ENCODE results near the gene CORIN. TPM values are rescaled to one million over a fixed set of nuclear protein-coding genes. Genes with fewer than 3 reads are reported as not detected.
A peak's percentile ranks its signal among the peaks of the same experiment; 100 is the strongest.
"Not testable (repeated sequence)": the region's sequence is repeated elsewhere in the genome, so short reads cannot be mapped to it uniquely, and the experiment has no call there.

The CORIN gene
- polyA plus RNA-seq, 1 donor from 2014 or later = not detected

DNA sequence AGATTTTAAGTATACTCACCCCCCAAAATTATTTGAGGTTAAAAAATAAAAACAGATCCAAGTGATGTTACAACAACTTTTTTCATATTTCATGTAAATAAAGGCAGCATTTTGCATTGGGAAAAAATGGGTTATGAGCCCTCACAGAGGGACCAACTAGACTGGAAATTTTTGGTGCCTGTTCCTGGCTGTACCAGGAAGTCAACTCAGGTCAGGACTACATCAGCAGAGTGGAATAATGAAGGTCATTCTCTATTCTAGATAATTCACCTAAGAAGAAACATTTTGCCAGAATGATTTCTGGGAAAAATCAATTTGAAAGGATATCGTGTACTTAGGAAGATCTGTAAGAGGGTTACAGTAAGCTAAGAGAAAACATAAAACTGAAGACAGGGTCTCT, 66.8 kb downstream of the CORIN start:
- Mint-ChIP-seq H3K36me3 (no peaks in the 10 kb centered on the region), H3K9me3 (peaks cover 2 to 7% (median 4%) of the 10 kb centered on the region in 3 donors), H3K27me3 (peaks cover 8% of the 10 kb centered on the region), H3K27ac (no peak overlapping the region), H3K4me1 (no peaks in the 10 kb centered on the region), H3K4me3 (no peak overlapping the region)

DNA sequence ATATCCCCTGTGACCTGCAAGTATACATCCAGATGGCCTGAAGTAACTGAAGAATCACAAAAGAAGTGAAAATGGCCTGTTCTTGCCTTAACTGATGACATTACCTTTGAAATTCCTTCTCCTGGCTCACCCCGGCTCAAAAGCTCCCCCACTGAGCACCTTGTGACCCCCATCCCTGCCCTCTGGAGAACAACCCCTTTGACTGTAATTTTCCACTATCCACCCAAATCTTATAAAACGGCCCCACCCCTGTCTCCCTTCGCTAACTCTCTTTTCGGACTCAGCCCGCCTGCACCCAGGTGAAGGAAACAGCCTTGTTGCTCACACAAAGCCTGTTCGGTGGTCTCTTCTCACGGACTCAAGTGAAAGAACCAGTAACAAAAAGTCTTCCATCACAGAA, 69.9 kb downstream of the CORIN start:
- not testable (repeated sequence) for H3K9me3 Mint-ChIP-seq, H3K27ac Mint-ChIP-seq, H3K4me3 Mint-ChIP-seq, H3K36me3 Mint-ChIP-seq, H3K27me3 Mint-ChIP-seq, H3K4me1 Mint-ChIP-seq

DNA sequence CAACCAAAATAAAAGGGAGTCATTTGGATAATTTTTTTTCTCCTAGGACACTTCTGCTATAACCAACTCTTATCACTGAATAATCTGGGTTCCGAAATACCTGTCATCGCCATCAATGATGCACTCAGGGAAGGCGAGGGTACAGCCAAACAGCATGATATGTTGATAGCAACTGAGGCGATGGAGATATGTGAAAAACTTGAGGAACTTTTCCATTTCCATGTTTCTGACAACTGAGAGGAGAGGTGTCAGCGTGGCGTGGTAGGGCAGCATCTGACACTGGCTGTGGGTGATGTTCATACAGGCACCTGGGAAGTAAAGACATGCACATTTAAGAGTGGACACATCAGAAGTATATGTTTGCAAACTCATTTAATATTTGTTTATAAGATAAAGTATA, 74.6 kb downstream of the CORIN start:
- H3K9me3 Mint-ChIP-seq = peaks cover 0 to 7% (median 2%) of the 10 kb centered on the region in 3 donors
- peaks cover 9% of the 10 kb centered on the region for H3K27me3 Mint-ChIP-seq
- no peak overlapping the region for H3K4me3 Mint-ChIP-seq
- H3K27ac Mint-ChIP-seq = no peak overlapping the region
- no peaks in the 10 kb centered on the region for H3K4me1 Mint-ChIP-seq
- H3K36me3 Mint-ChIP-seq = no peaks in the 10 kb centered on the region

DNA sequence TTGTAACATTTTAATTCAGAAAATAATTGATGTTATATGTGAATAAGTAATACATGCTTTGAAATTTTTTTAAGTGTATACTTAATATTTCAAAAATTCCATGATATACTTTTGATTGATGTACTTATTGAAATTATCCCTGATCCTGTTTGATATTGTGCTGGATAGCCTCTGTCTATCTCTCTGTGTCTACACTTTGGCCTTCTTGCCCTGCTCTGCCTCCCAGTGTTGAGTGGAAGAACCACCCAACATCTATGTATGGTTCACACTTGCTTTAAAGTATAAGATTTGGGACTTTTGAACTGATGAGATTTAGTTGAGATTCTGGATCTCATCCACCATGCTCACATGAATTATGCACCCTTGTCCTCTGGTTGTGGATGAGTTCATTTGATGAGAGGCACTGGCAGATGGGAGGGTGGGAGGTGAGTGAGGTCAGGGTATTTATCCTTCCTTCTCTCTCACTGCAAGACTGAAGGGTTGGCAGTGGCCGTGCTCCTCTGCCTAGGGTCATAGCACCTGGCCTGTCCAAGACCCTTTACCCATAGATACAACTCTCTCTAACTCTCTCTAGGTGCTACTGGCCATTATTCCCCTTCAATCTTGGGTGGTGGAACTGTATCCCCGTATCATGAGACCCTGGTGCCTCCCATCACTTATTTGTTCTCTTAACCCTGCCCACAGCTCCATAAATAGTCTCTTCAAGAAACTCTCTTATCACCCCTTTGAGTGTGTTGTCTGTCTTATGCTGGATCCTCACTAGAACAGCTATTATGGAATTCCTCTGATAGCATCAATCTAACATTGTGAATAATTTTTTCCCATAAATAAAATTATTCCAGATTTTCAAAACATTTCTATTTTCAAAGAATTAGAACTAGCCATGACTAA, 75.2 kb downstream of the CORIN start:
- Mint-ChIP-seq H3K9me3 (peaks cover 0 to 8% (median 3%) of the 10 kb centered on the region in 3 donors), H3K36me3 (no peaks in the 10 kb centered on the region), H3K27me3 (peaks cover 5% of the 10 kb centered on the region), H3K4me3 (no peak overlapping the region), H3K4me1 (no peaks in the 10 kb centered on the region), H3K27ac (no peak overlapping the region)

DNA sequence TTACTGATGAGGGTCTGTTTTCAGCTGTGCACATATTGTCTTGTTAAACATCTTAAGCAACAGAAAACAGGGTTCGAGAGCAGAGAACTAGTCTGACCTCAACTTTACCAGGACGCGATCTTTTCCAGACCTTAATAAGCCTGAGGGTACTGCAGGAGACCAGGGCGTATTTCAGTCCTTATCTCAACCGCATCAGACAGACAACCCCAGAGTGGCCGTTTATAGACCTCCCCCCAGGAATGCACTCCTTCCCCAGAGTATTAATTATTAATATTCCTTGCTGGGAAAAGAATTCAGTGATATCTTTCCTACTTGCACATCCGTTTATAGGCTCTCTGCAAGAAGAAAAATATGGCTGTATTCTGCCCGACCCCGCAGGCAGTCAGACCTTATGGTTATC, 84.6 kb downstream of the CORIN start:
- peaks cover 3 to 18% (median 13%) of the 10 kb centered on the region in 3 donors for H3K9me3 Mint-ChIP-seq
- not testable (repeated sequence) for H3K27me3 Mint-ChIP-seq, H3K4me1 Mint-ChIP-seq, H3K36me3 Mint-ChIP-seq, H3K4me3 Mint-ChIP-seq, H3K27ac Mint-ChIP-seq

DNA sequence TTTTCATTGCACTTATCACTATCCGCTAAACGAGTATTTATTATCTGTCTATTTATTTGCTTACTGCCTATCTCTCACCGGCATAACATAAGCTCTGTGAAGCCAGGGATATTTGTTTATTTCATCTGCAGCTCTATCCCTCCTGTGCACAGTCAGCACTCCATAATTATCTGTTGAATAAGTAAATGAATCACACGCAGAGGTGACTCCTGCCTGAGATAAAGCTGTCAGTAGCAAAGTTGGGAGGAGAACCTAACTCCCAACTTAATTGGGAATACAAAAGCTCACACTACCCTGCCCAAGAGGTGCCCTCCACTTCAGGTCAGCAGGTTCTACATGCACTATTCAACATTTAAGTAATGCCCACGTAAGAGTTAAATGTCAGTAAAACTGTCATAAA, 85.7 kb downstream of the CORIN start:
- H3K27me3 Mint-ChIP-seq = peaks cover 7% of the 10 kb centered on the region
- H3K36me3 Mint-ChIP-seq = no peaks in the 10 kb centered on the region
- no peaks in the 10 kb centered on the region for H3K4me1 Mint-ChIP-seq
- H3K9me3 Mint-ChIP-seq = peaks cover 3 to 16% (median 12%) of the 10 kb centered on the region in 3 donors
- H3K27ac Mint-ChIP-seq = no peak overlapping the region
- no peak overlapping the region for H3K4me3 Mint-ChIP-seq

DNA sequence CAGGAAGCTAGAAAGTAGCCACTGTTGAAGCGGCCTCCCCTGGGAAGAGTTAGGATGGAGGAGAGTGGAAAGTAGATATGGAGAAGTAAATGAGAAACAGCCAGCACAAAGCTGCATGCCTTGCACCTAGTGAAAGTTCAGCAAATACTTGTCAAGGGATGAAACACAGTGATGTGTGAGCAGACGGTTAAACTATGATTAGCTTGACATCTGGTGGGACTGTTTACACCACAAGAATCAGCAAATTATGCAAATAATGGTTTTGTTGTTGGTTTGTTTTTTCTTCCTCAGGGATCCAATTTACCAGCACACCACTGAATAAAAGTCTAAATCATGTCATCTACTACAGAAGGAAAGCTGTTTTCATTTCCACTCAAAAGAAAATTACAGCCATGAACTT, 87.1 kb downstream of the CORIN start:
- peaks cover 5% of the 10 kb centered on the region for H3K27me3 Mint-ChIP-seq
- no peaks in the 10 kb centered on the region for H3K36me3 Mint-ChIP-seq
- no peak overlapping the region for H3K27ac Mint-ChIP-seq
- no peaks in the 10 kb centered on the region for H3K4me1 Mint-ChIP-seq
- H3K9me3 Mint-ChIP-seq = peaks cover 3 to 16% (median 12%) of the 10 kb centered on the region in 3 donors
- H3K4me3 Mint-ChIP-seq = no peak overlapping the region

DNA sequence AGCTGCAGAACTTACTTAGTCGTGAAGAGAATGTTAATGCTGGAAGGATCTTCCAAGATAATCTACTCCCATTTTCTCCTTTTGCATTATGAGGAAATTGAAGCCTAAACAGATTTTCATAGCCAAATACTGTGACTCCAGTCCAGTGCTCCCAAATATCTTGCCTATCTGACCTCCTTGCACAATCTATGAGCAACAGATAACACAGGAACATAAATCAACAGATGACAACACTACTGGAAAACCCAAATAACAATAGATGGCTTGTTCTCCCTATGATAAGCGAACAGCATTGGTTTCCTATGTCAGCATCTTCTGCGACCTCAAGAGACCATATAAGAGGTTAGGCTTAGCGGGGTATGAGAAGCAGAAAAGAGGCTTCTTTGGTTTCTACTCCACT, 88.0 kb downstream of the CORIN start:
- Mint-ChIP-seq H3K27ac (no peak overlapping the region), H3K36me3 (no peaks in the 10 kb centered on the region), H3K9me3 (peaks cover 3 to 16% (median 12%) of the 10 kb centered on the region in 3 donors), H3K4me3 (peak overlapping the region in 1 of 4 donors; percentile 52), H3K27me3 (peaks cover 5% of the 10 kb centered on the region), H3K4me1 (no peaks in the 10 kb centered on the region)

DNA sequence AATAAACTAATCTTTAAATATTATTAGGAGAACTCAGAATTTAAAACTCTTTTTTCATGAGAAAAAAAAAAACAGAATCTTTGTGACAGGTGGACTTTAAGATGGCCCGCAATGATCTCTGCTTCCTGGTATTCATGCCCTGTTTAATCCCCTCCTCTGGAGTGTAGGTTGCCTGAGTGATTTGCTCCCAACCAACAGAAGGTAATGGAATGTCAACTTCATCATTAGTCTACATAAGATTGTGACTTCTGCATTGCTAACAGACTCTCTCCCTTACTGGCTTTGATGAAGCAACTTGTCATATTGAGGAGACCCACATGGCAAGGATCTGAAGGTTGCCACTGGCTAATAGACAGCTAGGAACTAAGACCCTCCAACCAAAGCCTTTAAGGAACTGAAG, 88.8 kb downstream of the CORIN start:
- H3K36me3 Mint-ChIP-seq = no peaks in the 10 kb centered on the region
- no peak overlapping the region for H3K4me3 Mint-ChIP-seq
- no peak overlapping the region for H3K27ac Mint-ChIP-seq
- H3K4me1 Mint-ChIP-seq = no peaks in the 10 kb centered on the region
- peaks cover 3 to 16% (median 10%) of the 10 kb centered on the region in 3 donors for H3K9me3 Mint-ChIP-seq
- peaks cover 5% of the 10 kb centered on the region for H3K27me3 Mint-ChIP-seq

DNA sequence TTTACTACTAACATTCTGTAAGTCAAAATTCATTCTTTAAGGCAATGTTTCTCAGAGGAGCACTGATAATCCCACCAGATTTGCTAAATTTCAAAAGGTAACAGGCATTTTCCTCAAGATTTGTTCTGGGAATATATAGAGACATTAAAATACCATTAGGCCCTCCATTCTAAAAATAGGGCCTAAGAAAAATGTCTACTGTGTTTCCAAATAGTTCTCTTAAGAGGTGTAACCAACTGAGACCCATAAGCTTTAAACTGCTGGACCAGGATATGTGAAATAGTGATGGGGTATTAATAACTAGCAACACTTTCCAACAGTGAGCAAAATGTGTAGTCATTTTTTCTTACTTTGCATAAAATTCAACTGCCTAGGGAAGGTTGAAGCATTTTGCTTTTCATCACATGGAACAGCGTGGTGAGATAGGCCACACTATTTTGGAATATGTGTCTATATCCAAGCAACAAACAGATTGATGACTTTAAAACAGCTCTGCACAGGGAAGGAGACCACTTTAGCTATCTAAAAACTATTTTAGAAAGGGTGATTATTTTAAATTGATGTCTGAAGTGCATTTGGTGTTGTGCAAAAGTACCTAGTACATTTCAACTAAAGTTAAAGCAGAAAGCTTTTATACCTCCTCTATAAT, 89.9 kb downstream of the CORIN start:
- Mint-ChIP-seq H3K4me3 (no peak overlapping the region), H3K4me1 (no peaks in the 10 kb centered on the region), H3K27me3 (peaks cover 5% of the 10 kb centered on the region)

DNA sequence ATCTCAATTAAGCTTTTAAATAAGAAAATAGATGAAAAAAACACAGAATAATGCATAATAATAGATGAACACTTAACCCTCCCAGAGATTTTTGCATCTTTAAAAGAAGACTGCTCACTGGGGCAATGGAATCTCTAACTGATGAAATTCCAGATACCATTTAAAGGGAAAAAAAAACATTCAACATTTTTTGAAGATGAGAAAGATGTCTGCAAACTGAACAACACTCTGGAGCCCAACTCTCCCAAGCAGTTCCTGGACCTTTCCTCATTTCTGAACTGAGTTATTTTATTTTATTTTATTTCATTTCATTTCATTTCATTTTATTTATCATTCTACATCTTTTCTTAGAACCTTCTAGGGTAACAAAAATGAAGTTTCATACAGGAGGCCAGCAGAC, 90.7 kb downstream of the CORIN start:
- Mint-ChIP-seq H3K27me3 (peaks cover 5% of the 10 kb centered on the region), H3K4me3 (no peak overlapping the region), H3K27ac (no peak overlapping the region), H3K4me1 (no peaks in the 10 kb centered on the region), H3K9me3 (peaks cover 5 to 10% (median 5%) of the 10 kb centered on the region in 3 donors), H3K36me3 (no peaks in the 10 kb centered on the region)

More for the DNA sequence above, 89.9 kb downstream of the CORIN start:
- peaks cover 5 to 12% (median 7%) of the 10 kb centered on the region in 3 donors for H3K9me3 Mint-ChIP-seq
- no peak overlapping the region for H3K27ac Mint-ChIP-seq
- H3K36me3 Mint-ChIP-seq = no peaks in the 10 kb centered on the region

DNA sequence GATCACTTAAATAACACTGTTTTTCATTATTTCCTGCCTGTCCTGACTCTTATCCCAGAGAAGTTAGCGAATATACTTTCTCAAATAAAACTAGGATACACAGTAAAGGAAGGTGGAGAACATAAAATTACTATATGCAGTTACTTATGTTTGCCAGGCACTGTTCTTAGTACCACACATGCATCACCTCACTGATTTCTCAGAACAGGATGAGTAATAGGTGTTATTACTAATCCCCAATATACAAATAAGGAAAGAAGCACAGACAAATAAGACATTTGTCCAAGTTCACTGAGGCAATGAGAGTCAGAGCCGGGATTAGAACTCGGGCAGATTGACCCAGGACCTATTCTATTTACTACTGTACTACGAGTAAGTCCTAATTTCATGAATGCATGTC, 91.7 kb downstream of the CORIN start:
- H3K36me3 Mint-ChIP-seq = no peaks in the 10 kb centered on the region
- peaks cover 2% of the 10 kb centered on the region for H3K27me3 Mint-ChIP-seq
- H3K4me1 Mint-ChIP-seq = no peaks in the 10 kb centered on the region
- H3K27ac Mint-ChIP-seq = no peak overlapping the region
- peaks cover 2 to 9% (median 5%) of the 10 kb centered on the region in 3 donors for H3K9me3 Mint-ChIP-seq
- no peak overlapping the region for H3K4me3 Mint-ChIP-seq

DNA sequence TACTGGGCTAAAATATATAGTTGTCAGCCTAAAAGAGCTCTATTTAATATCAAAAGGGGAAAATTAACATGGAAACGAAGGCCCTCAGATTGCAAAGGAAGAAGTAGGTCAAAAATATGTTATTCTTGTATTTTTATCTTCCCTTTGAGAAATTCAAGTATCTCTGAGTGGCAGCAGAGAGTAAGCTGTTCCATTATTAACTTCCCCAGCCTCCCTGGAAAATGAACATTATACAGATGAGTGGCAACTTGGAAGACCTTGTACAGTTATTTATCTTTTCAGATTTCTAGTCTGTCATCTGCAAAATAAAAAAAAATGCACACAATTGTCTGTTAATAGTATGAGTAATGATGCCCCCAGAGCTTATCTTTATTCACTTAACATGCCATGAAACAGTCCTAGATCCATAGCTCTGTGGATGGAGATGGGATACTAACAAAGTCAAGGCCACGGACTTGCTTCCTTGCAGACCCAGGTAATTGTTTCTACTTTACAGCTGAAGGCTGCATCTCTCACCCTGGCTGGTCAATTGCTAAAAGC, 93.0 kb downstream of the CORIN start:
- Mint-ChIP-seq H3K27me3 (no peaks in the 10 kb centered on the region), H3K4me3 (no peak overlapping the region), H3K36me3 (no peaks in the 10 kb centered on the region), H3K9me3 (peaks cover 2 to 9% (median 2%) of the 10 kb centered on the region in 3 donors), H3K27ac (no peak overlapping the region), H3K4me1 (no peaks in the 10 kb centered on the region)

DNA sequence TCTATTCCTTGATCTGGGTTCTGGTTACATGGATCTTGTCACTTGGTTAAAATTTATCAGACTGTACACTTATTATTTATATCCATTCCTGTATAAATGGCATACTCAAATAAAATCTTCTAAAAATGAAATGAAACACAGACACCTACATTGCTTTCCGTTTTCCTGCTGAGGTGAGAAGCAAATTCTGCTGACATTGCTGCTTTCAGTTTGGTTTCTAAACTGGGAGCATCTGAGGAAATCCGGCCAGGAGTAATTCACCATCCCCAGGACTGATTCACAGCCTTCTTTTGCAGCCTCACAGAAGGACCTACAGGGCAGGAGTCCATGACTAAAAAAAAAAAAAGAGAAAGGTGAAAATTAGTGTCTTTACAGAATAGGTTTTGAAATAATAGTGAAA, 93.6 kb downstream of the CORIN start:
- Mint-ChIP-seq H3K4me3 (no peak overlapping the region), H3K36me3 (no peaks in the 10 kb centered on the region), H3K27ac (no peak overlapping the region), H3K9me3 (peaks cover 2 to 10% (median 4%) of the 10 kb centered on the region in 3 donors), H3K4me1 (no peaks in the 10 kb centered on the region), H3K27me3 (no peaks in the 10 kb centered on the region)

DNA sequence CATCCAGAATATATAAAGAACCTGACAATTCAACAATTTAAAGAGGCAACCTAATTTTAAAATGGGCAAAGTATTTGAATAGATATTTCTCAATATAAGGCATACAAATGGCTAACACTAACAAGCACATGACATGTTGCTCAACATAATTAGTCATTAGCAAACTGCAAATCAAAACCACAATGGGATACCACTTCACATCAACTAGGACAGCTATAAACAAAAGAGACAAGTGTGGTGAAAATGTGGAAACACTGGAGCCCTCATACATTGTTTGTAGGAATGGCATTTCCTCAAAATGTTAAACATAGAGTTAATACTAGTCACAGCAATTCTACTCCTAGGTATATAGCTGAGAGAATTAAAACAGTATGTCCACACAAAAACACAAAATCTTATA, 96.7 kb downstream of the CORIN start:
- H3K36me3 Mint-ChIP-seq = no peaks in the 10 kb centered on the region
- no peaks in the 10 kb centered on the region for H3K4me1 Mint-ChIP-seq
- no peak overlapping the region for H3K4me3 Mint-ChIP-seq
- H3K9me3 Mint-ChIP-seq = peaks cover 4 to 18% (median 4%) of the 10 kb centered on the region in 3 donors
- H3K27me3 Mint-ChIP-seq = peaks cover 2% of the 10 kb centered on the region
- no peak overlapping the region for H3K27ac Mint-ChIP-seq
